ENCODE data around the gene HRH2.

HRH2 gene

GRCh38 chr5:175629261-175629660 is 28.6 kb upstream of the HRH2 start:
- TF ChIP-seq GATA3 (IDR thresholded peaks at IDR 0.05; ENCODE audit: low read depth, low read length) (no peak), GATA2 (IDR thresholded peaks at IDR 0.05; ENCODE audit: low read depth, low read length) (no peak)

DNA sequence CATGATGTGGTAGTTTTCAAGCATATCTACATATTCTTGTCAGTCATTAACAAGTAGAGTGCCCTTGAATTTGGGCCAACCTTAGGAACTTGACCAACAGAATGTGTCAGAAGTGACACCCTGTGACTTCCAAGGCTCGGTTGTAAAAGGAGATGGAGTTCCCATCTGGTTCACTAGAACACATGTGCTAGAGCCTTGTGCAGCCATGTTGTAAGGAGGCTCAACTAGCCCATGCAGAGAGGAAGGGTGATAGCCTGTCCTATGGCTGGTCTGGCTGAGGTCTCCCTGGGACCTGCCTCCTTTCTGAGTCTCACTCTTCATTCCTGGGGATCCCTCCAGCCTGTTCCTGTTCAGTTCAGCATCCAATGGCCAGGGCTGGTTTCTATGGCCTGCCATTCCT is 28.1 kb upstream of the HRH2 start:
- TF ChIP-seq GATA2 (IDR thresholded peaks at IDR 0.05; ENCODE audit: low read depth, low read length) (no peak), GATA3 (IDR thresholded peaks at IDR 0.05; ENCODE audit: low read depth, low read length) (no peak)

- no peak for TF ChIP-seq GATA3 (IDR thresholded peaks at IDR 0.05; ENCODE audit: low read depth, low read length)
- TF ChIP-seq GATA2 (IDR thresholded peaks at IDR 0.05; ENCODE audit: low read depth, low read length): no peak
Observed at GRCh38 chr5:175635854-175636584, 21.9 kb upstream of the HRH2 start.

GRCh38 chr5:175638305-175638704 is 19.6 kb upstream of the HRH2 start:
- TF ChIP-seq GATA3 (IDR thresholded peaks at IDR 0.05; ENCODE audit: low read depth, low read length) (no peak), GATA2 (IDR thresholded peaks at IDR 0.05; ENCODE audit: low read depth, low read length) (no peak)

DNA sequence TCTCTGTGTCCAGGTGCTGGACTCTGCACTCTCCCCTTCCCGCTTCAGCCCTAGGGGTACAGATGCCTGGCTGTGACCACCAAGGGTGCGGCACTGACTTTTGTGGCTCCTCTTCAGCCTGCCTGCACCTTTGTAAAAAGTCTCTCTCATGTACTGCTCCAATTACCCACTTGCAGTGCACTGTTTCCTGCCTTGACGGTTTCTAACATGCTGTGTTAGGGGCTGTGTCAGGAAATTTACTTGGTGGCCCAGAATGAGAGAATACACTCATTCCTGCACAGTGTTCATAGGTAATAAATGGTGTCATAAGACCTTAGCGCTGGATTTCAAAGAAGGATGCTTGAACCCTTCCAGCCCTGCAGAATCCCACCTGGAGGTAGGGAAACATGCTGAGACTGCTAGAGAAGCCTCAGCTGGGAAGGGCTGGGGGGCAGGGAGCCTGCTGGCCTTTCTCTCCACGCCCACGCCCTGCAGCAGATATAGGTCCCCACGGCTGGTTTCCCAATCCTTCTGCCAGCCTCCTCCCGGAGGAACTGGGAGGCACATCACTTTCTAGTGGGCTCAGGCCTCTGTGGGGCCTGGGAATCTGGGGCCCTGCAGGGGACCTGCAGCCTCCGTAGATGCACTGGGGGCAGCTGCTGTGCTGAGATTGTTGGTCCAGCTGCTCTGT is 17.6 kb upstream of the HRH2 start:
- TF ChIP-seq GATA2 (IDR thresholded peaks at IDR 0.05; ENCODE audit: low read depth, low read length) (no peak), GATA3 (IDR thresholded peaks at IDR 0.05; ENCODE audit: low read depth, low read length) (no peak)

- TF ChIP-seq GATA2 (IDR thresholded peaks at IDR 0.05; ENCODE audit: low read depth, low read length) (no peak), GATA3 (IDR thresholded peaks at IDR 0.05; ENCODE audit: low read depth, low read length) (no peak)
Observed at GRCh38 chr5:175642998-175643397, 14.9 kb upstream of the HRH2 start.

GRCh38 chr5:175646251-175646650 is 11.6 kb upstream of the HRH2 start:
- TF ChIP-seq GATA3 (IDR thresholded peaks at IDR 0.05; ENCODE audit: low read depth, low read length) (no peak), GATA2 (IDR thresholded peaks at IDR 0.05; ENCODE audit: low read depth, low read length) (no peak)

- TF ChIP-seq GATA3 (IDR thresholded peaks at IDR 0.05; ENCODE audit: low read depth, low read length): no peak
- no peak for TF ChIP-seq GATA2 (IDR thresholded peaks at IDR 0.05; ENCODE audit: low read depth, low read length)
Observed at GRCh38 chr5:175649967-175650366, 7.9 kb upstream of the HRH2 start.

- no peak for TF ChIP-seq GATA2 (IDR thresholded peaks at IDR 0.05; ENCODE audit: low read depth, low read length)
- no peak for TF ChIP-seq GATA3 (IDR thresholded peaks at IDR 0.05; ENCODE audit: low read depth, low read length)
Observed at GRCh38 chr5:175652741-175653663, 4.9 kb upstream of the HRH2 start.

- no peak for TF ChIP-seq GATA3 (IDR thresholded peaks at IDR 0.05; ENCODE audit: low read depth, low read length)
- no peak for TF ChIP-seq GATA2 (IDR thresholded peaks at IDR 0.05; ENCODE audit: low read depth, low read length)
Observed at GRCh38 chr5:175653763-175654162, 4.1 kb upstream of the HRH2 start.

- TF ChIP-seq GATA2 (IDR thresholded peaks at IDR 0.05; ENCODE audit: low read depth, low read length) (no peak), GATA3 (IDR thresholded peaks at IDR 0.05; ENCODE audit: low read depth, low read length) (no peak)
Observed at GRCh38 chr5:175654339-175654738, 3.5 kb upstream of the HRH2 start.

DNA sequence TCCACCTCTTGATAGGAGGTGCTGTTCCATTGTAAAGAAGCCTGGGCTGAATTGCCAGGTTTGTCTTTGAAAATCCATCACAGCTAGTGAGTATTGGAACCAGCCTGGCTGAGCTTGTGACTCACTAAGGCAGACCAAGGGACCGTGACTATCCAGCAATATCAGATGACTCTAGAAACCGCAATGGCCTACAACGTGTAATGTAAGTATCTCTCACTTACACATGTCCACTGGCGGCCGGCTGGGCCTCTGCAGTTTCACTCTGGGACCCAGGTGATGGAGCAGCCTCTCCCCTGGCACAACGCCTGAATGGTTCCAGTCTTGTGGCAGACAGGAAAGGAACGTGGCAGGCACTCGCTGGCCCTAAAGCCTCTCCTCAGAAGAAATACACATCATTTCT is 3.1 kb upstream of the HRH2 start:
- TF ChIP-seq GATA2 (IDR thresholded peaks at IDR 0.05; ENCODE audit: low read depth, low read length) (no peak), GATA3 (IDR thresholded peaks at IDR 0.05; ENCODE audit: low read depth, low read length) (no peak)

DNA sequence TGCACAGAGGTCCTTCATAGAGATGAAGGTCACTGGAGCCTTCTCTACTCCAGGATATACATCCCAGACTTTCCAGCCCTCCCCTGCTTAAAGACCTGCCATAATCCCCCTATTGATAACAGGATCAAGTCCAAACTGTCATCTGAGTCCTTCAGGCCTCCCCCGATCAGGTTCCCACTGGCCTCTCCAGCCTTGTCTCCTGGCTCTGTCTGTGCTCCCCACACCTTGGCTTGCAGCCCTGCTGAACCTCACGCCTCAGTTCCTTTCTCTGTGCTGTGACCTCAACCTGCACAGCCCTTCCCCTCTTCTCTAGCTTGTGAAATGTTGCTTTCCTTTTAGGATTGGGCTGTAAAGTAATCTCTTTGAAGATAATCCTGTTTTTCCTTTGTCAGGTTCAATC is 2.5 kb upstream of the HRH2 start:
- TF ChIP-seq GATA2 (IDR thresholded peaks at IDR 0.05; ENCODE audit: low read depth, low read length) (no peak), GATA3 (IDR thresholded peaks at IDR 0.05; ENCODE audit: low read depth, low read length) (no peak)

GRCh38 chr5:175656966-175657365 is 905 bp upstream of the HRH2 start:
- TF ChIP-seq GATA3 (IDR thresholded peaks at IDR 0.05; ENCODE audit: low read depth, low read length): no peak
- no peak for TF ChIP-seq GATA2 (IDR thresholded peaks at IDR 0.05; ENCODE audit: low read depth, low read length)
